ENCODE data around the gene TCF7L1. TPM values are rescaled to one million over a fixed set of nuclear protein-coding genes. Genes with fewer than 3 reads are reported as not detected.

Gene TCF7L1
- total RNA-seq, 4 donors from 2014 or later = 0.75 to 2.9 (median 1.1) TPM

GRCh38 chr2:85163675-85164074 is 30.5 kb downstream of the TCF7L1 start:
- TF ChIP-seq CTCF (IDR thresholded peaks at IDR 0.05) = no peak
- no peak for TF ChIP-seq POLR2AphosphoS5 (IDR thresholded peaks at IDR 0.05)
- no peak for TF ChIP-seq EP300 (IDR thresholded peaks at IDR 0.05; ENCODE audit: low read depth)
- no peak for TF ChIP-seq POLR2A (IDR thresholded peaks at IDR 0.05)
- H3K36me3 ChIP-seq = no peaks in the 10 kb centered on the region
- in situ Hi-C loops (cut with MboI; ENCODE audit: low pct_ligation_motif_present in 1 of 4, low pct_unique_long_range_greater_than_20kb in 1 of 4, low sequenced_read_pairs in 3 of 4) (no loop called here), intact Hi-C loops (cut with DNase I; ENCODE audit: low total_unique reads) (no loop called here)
- no peak overlapping the region for H3K4me3 ChIP-seq
- H3K27ac ChIP-seq = no peak overlapping the region
- WGBS, 2 donors (ENCODE audit: low coverage in 1 of 2) = 87 to 90% methylated on average over 2 to 3 of the region's 3 CpGs
- no peak for DNase-seq
- H3K9me3 ChIP-seq = no peaks in the 10 kb centered on the region
- no peaks in the 10 kb centered on the region for H3K27me3 ChIP-seq
- H3K4me1 ChIP-seq = peaks cover 0 to 16% (median 3%) of the 10 kb centered on the region in 4 donors

- H3K4me3 ChIP-seq = no peak overlapping the region
- WGBS, 2 donors (ENCODE audit: low coverage in 1 of 2) = 78% methylated on average over 8 of the region's 8 CpGs; no CpG with 5 or more reads in 1 of the 2 donors
- peaks cover 0 to 14% (median 2%) of the 10 kb centered on the region in 4 donors for H3K4me1 ChIP-seq
- in situ Hi-C loops (cut with MboI; ENCODE audit: low pct_ligation_motif_present in 1 of 4, low pct_unique_long_range_greater_than_20kb in 1 of 4, low sequenced_read_pairs in 3 of 4) (no loop called here), intact Hi-C loops (cut with DNase I; ENCODE audit: low total_unique reads) (no loop called here)
- no peaks in the 10 kb centered on the region for H3K27me3 ChIP-seq
- H3K36me3 ChIP-seq = no peaks in the 10 kb centered on the region
- no peak overlapping the region for H3K27ac ChIP-seq
- TF ChIP-seq POLR2A (IDR thresholded peaks at IDR 0.05) (no peak), EP300 (IDR thresholded peaks at IDR 0.05; ENCODE audit: low read depth) (no peak), POLR2AphosphoS5 (IDR thresholded peaks at IDR 0.05) (no peak), CTCF (IDR thresholded peaks at IDR 0.05) (no peak)
- no peaks in the 10 kb centered on the region for H3K9me3 ChIP-seq
- no peak for DNase-seq
Observed at GRCh38 chr2:85164145-85164569, 31.0 kb downstream of the TCF7L1 start.

- intact Hi-C loops (cut with DNase I; ENCODE audit: low total_unique reads) = no loop called here
- WGBS, 2 donors (ENCODE audit: low coverage in 1 of 2) = 77 to 94% methylated on average over 3 to 9 of the region's 9 CpGs
- no peaks in the 10 kb centered on the region for H3K9me3 ChIP-seq
- peaks cover 0 to 9% (median 2%) of the 10 kb centered on the region in 4 donors for H3K4me1 ChIP-seq
- TF ChIP-seq EP300 (IDR thresholded peaks at IDR 0.05; ENCODE audit: low read depth) (no peak), CTCF (IDR thresholded peaks at IDR 0.05) (no peak), POLR2A (IDR thresholded peaks at IDR 0.05) (no peak), POLR2AphosphoS5 (IDR thresholded peaks at IDR 0.05) (no peak)
- no peak overlapping the region for H3K27ac ChIP-seq
- in situ Hi-C loops (cut with MboI; ENCODE audit: low pct_ligation_motif_present in 1 of 4, low pct_unique_long_range_greater_than_20kb in 1 of 4, low sequenced_read_pairs in 3 of 4) = no loop called here
- no peaks in the 10 kb centered on the region for H3K36me3 ChIP-seq
- H3K4me3 ChIP-seq = no peak overlapping the region
- no peak for DNase-seq
- no peaks in the 10 kb centered on the region for H3K27me3 ChIP-seq
Observed at GRCh38 chr2:85165088-85165690, 32.0 kb downstream of the TCF7L1 start.

- TF ChIP-seq POLR2A (IDR thresholded peaks at IDR 0.05) = no peak
- TF ChIP-seq POLR2AphosphoS5 (IDR thresholded peaks at IDR 0.05) = no peak
- no peak for TF ChIP-seq CTCF (IDR thresholded peaks at IDR 0.05)
- no peak for TF ChIP-seq EP300 (IDR thresholded peaks at IDR 0.05; ENCODE audit: low read depth)
- in situ Hi-C loops (cut with MboI; ENCODE audit: low pct_ligation_motif_present in 1 of 4, low pct_unique_long_range_greater_than_20kb in 1 of 4, low sequenced_read_pairs in 3 of 4) = no loop called here
- intact Hi-C loops (cut with DNase I; ENCODE audit: low total_unique reads) = no loop called here
- 100% methylated on average over 1 of the region's 1 CpG; no CpG with 5 or more reads in 1 of the 2 donors for WGBS, 2 donors (ENCODE audit: low coverage in 1 of 2)
- H3K27ac ChIP-seq = no peak overlapping the region
- peaks cover 0 to 9% (median 2%) of the 10 kb centered on the region in 4 donors for H3K4me1 ChIP-seq
- DNase-seq = no peak
- no peak overlapping the region for H3K4me3 ChIP-seq
- H3K27me3 ChIP-seq = no peaks in the 10 kb centered on the region
- no peaks in the 10 kb centered on the region for H3K9me3 ChIP-seq
- H3K36me3 ChIP-seq = no peaks in the 10 kb centered on the region
Observed at GRCh38 chr2:85166021-85166420, 32.8 kb downstream of the TCF7L1 start.
